Heart right ventricle (tissue), 16 donors: ENCODE measurements around the gene TTLL7. TPM values are rescaled to one million over a fixed set of nuclear protein-coding genes. Genes with fewer than 3 reads are reported as not detected.

ENCODE experiments used
- ATAC-seq, 8 donors: fragments of 200-7000 bp; cut with Tn5 transposase; one replicate each; pipeline ENCODE4 v1.9.1; 2020; ENCODE audit warnings: mild to moderate bottlenecking in 8 of 8, moderate library complexity in 8 of 8, moderate number of reproducible peaks in 1 of 8
- DNase-seq, 2 donors: peaks; one replicate each; pipeline ENCODE4 v3.0.0-alpha.2; 2020
- H3K27ac ChIP-seq, 10 donors: fragments of 200-600 bp; sonication (generic) in 2 of 10; one replicate each; pipeline versions ENCODE4 v1.5.0 to v1.8.0; 2020 to 2022; ENCODE audit warnings: mild to moderate bottlenecking in 3 of 10
- H3K27me3 ChIP-seq, 7 donors: fragments of 200-600 bp; one replicate each; pipeline ENCODE4 v1.8.0; 2021 to 2022; ENCODE audit warnings: mild to moderate bottlenecking in 2 of 7
- H3K36me3 ChIP-seq, 9 donors: fragments of 200-600 bp; sonication (generic) in 1 of 9; one replicate each; pipeline versions ENCODE4 v1.5.0 to v1.8.0; 2020 to 2022; ENCODE audit warnings: mild to moderate bottlenecking in 2 of 9
- H3K4me1 ChIP-seq, 9 donors: fragments of 200-600 bp; sonication (generic) in 1 of 9; one replicate each; pipeline versions ENCODE4 v1.5.0 to v1.8.0; 2020 to 2022; ENCODE audit warnings: mild to moderate bottlenecking in 4 of 9
- H3K4me3 ChIP-seq, 10 donors: fragments of 200-600 bp; sonication (generic) in 2 of 10; one replicate each; pipeline versions ENCODE4 v1.5.0 to v1.8.0; 2020 to 2022; ENCODE audit warnings: mild to moderate bottlenecking in 7 of 10, moderate library complexity in 2 of 10
- H3K9me3 ChIP-seq, 11 donors: fragments of 200-600 bp in 10 of 11; sonication (generic) in 2 of 11; one replicate each; pipeline versions ENCODE4 v1.5.0 to v1.8.0; 2013 to 2022; ENCODE audit warnings: mild to moderate bottlenecking in 2 of 11, control low read depth in 1 of 11, moderate library complexity in 1 of 11
- WGBS, 2 donors: extraction: QIAGEN DNeasy Blood & Tissue Kit; methylation state at CpG; one replicate each; pipeline ENCODE4 v1.1.7; 2013; ENCODE audit warnings: inconsistent platforms in 1 of 2; 5-methylcytosine and 5-hydroxymethylcytosine counted together
- intact Hi-C, 10 donors: fragments of 100-400 bp; cut with DNase I; formaldehyde crosslinking; loops; one replicate each; pipeline versions ENCODE4 v1.11.1 to v1.14.2; 2022
- polyA plus RNA-seq, 2 donors: library from polyadenylated mRNA; stranded (reverse); fragments of 200-250 nt; gene quantifications; one replicate each; pipeline ENCODE4 v1.2.3, GENCODE V29; 2013
- total RNA-seq, 10 donors: library from RNA; stranded (reverse); fragmentation: NEBNext Ultra II Directional in 3 of 10; extraction: Animal tissue kit (Norgen Biotek cat#: 25700) in 3 of 10; gene quantifications; one replicate each; pipeline versions ENCODE4 v1.2.1 to v1.2.4, GENCODE V29; 2021 to 2023
- TF ChIP-seq, protein P1 (sequence below), 9 donors: fragments of 200-600 bp; sonication (generic) in 2 of 9; IDR thresholded peaks; one replicate each; pipeline versions ENCODE4 v1.5.0 to v1.8.0; 2021 to 2022; ENCODE audit warnings: antibody characterized with exemption in 9 of 9, mild to moderate bottlenecking in 5 of 9, moderate library complexity in 1 of 9
- donor health status: Arrhythmogenic right ventricular cardiomyopathy.
- donor health status: ischemic (EF 13 %, LVEDD 7.1; RV severe dilation, severe dysfunction).
- donor health status: healthy with polysubstance abuse.
- donor health status: DM: no; HTN: yes; CAD: no.
- donor health status: DM: no; HTN: no; CAD: no.
- donor health status: ischemic (EF 25% LVEDD 6.9; RV normal size, moderate dysfunction).
- donor health status: ischemic (EF 25% LVEDD 5.7; RV mildly dilated, moderate dysfunction).
- donor health status: healthy.
- donor health status: DM: yes; HTN: yes; CAD: no.
- donor health status: Ischemic cardiomyopathy.
- donor health status: ischemic (EF 35%, LVEDD 5.7; RV mildly dilated, moderate dysfunction).
- donor health status: nonischemic (EF 11% LVEDD 7.7; RV severe dilation, severe dysfunction).
- donor health status: DM: yes; HTN: yes; CAD: no.
- donor health status: PGD.
- donor health status: ischemic (EF 29% LVEDD 5.4; RV normal size, mild dysfunction).
- donor health status: nonischemic (EF 23%, LVEDD 6.1; RV moderate dilation, normal function).

The TTLL7 gene
- total and polyA plus RNA-seq, 12 donors = 1.0 to 12.1 (median 3.7) TPM

DNA sequence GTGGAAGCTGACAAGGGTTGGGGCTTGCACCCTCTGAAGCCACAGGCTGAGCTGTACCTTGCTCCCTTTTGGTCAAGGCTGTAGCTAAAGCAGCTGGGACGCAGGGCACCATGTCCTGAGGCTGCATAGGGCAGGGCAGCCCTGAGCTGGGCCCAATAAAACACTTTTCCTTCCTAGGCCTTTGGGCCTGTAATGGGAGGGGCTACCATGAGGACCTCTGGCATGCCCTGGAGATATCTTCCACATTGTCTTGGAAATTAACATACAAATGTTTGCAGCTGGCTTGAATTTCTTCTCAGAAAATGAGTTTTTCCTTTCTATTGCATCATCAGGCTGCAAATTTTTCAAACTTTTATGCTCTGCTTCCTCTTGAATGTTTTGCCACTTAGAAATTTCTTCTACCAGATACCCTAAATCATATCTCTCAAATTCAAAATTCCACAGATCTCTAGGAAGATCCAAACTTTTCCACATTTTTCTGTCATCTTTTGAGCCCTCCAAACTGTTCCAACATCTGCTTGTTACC, 32.9 kb upstream of the TTLL7 start:
- no peak overlapping the region for H3K4me3 ChIP-seq
- H3K36me3 ChIP-seq = no peaks in the 10 kb centered on the region
- H3K4me1 ChIP-seq = no peaks in the 10 kb centered on the region
- no peaks in the 10 kb centered on the region for H3K27me3 ChIP-seq
- no peak for ATAC-seq
- 81 to 86% methylated on average over 1 of the region's 1 CpG for WGBS, 2 donors
- DNase-seq = no peak
- H3K27ac ChIP-seq = no peak overlapping the region
- intact Hi-C loops = no loop called here
- TF ChIP-seq, protein P1, sequence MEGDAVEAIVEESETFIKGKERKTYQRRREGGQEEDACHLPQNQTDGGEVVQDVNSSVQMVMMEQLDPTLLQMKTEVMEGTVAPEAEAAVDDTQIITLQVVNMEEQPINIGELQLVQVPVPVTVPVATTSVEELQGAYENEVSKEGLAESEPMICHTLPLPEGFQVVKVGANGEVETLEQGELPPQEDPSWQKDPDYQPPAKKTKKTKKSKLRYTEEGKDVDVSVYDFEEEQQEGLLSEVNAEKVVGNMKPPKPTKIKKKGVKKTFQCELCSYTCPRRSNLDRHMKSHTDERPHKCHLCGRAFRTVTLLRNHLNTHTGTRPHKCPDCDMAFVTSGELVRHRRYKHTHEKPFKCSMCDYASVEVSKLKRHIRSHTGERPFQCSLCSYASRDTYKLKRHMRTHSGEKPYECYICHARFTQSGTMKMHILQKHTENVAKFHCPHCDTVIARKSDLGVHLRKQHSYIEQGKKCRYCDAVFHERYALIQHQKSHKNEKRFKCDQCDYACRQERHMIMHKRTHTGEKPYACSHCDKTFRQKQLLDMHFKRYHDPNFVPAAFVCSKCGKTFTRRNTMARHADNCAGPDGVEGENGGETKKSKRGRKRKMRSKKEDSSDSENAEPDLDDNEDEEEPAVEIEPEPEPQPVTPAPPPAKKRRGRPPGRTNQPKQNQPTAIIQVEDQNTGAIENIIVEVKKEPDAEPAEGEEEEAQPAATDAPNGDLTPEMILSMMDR (IDR thresholded peaks at IDR 0.05) = no peak
- peaks cover 0 to 6% (median 0%) of the 10 kb centered on the region in 11 donors for H3K9me3 ChIP-seq

DNA sequence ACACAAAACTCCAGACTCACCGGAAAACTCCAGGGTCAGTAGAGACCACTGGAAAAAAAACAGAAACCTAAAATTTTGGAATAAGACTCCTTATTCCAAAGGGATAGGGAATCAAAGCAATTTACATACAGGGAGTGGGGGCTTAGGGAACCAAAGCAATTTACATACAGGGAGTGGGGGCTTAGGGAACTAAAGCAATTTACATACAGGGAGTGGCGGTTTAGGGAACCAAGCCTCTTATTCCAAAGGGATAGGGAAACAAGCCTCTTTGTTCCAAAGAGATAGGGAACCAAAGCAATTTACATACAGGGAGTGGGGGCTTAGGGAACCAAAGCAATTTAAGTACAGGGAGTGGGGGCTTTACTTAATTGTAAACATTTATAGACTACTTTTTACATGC, 28.4 kb upstream of the TTLL7 start:
- H3K4me1 ChIP-seq = no peaks in the 10 kb centered on the region
- no peak for ATAC-seq
- TF ChIP-seq, protein P1 (IDR thresholded peaks at IDR 0.05) = no peak
- H3K27ac ChIP-seq = no peak overlapping the region
- intact Hi-C loops = no loop called here
- no peak overlapping the region for H3K4me3 ChIP-seq
- no peak for DNase-seq
- 73 to 87% methylated on average over 2 of the region's 2 CpGs for WGBS, 2 donors
- H3K27me3 ChIP-seq = no peaks in the 10 kb centered on the region
- no peaks in the 10 kb centered on the region for H3K36me3 ChIP-seq
- H3K9me3 ChIP-seq = no peaks in the 10 kb centered on the region

DNA sequence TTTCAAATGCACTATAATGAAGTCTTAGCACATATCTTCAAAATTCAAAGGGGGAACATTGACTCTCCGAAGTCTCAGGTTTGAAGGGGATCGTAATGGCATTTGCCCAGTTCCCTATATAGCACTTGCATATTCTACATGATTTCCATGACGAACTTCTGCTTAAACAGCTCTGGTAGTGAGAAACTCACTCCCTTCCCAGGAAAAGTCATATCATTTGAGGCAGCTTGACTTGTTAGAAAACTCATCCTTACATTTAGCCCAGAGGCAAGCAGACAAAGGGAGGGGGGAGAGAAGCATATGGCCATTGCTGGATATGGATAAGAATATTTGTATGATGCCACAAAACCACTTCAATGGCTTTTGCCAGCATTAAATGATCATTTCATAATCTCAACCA, 27.0 kb upstream of the TTLL7 start:
- intact Hi-C loops = no loop called here
- Histone ChIP-seq H3K27me3 (no peaks in the 10 kb centered on the region), H3K27ac (no peak overlapping the region), H3K36me3 (no peaks in the 10 kb centered on the region), H3K9me3 (no peaks in the 10 kb centered on the region), H3K4me3 (no peak overlapping the region), H3K4me1 (no peaks in the 10 kb centered on the region)
- DNase-seq = no peak
- TF ChIP-seq, protein P1 (IDR thresholded peaks at IDR 0.05) = no peak
- ATAC-seq = no peak
- WGBS, 2 donors = 81 to 82% methylated on average over 3 of the region's 3 CpGs

DNA sequence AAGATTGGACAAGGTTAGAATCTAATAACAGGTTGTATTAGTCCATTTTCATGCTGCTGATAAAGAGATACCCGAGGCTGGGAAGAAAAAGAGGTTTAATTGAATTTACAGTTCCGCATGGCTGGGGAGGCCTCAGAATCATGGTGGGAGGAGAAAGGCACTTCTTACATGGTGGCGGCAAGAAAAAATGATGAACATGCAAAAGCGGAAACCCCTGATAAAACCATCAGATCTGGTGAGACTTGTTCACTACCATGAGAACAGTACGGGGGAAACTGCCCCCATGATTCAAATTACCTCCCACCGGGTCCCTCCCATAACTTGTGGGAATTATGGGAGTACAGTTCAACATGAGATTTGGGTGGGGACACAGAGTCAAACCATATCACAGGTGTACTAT, 22.9 kb upstream of the TTLL7 start:
- H3K27ac ChIP-seq = no peak overlapping the region
- H3K4me3 ChIP-seq = no peak overlapping the region
- H3K9me3 ChIP-seq = no peaks in the 10 kb centered on the region
- no peaks in the 10 kb centered on the region for H3K27me3 ChIP-seq
- TF ChIP-seq, protein P1 (IDR thresholded peaks at IDR 0.05) = no peak
- no peak for ATAC-seq
- H3K36me3 ChIP-seq = no peaks in the 10 kb centered on the region
- intact Hi-C loops = no loop called here
- DNase-seq = no peak
- WGBS, 2 donors = 88 to 93% methylated on average over 6 of the region's 6 CpGs
- no peaks in the 10 kb centered on the region for H3K4me1 ChIP-seq
